MCF 10A (cell line): Measurements from ENCODE around the gene KCNMA1. TPM values are rescaled to one million over a fixed set of nuclear protein-coding genes. Genes with fewer than 3 reads are reported as not detected.
A peak's percentile ranks its signal among the peaks of the same experiment; 100 is the strongest.

ENCODE experiments used
- BruUV-seq: library from RNA; stranded (reverse); fragments of 400-500 nt; replicated peaks from 2 replicates; lab custom pipeline; 2021; lab: Mats Ljungman, UMichigan
- CTCF ChIA-PET: fragments of 300-600 bp; sonication (Branson Sonifier 250); formaldehyde crosslinking; extraction: SDS; loops from one replicate; lab custom pipeline; 2021; ENCODE audit warnings: antibody characterized with exemption, inconsistent platforms; lab: Yijun Ruan, JAX
- POLR2A ChIA-PET: fragments of 300-600, 350-650 bp; sonication (Branson Sonifier 250); formaldehyde crosslinking; extraction: SDS; loops from one replicate; lab custom pipeline; 2020; ENCODE audit warnings: antibody characterized with exemption, inconsistent platforms; lab: Yijun Ruan, JAX
- DNase-seq: peaks from one replicate; pipeline ENCODE4 v3.0.0-alpha.2; 2018; ENCODE audit not compliant: unreplicated experiment
- H3K27ac Mint-ChIP-seq: one replicate; pipeline ENCODE4 v1.8.0; 2022; ENCODE audit warnings: mild to moderate bottlenecking, low read depth, mixed read lengths; ENCODE audit not compliant: unreplicated experiment
- H3K27me3 Mint-ChIP-seq: one replicate; pipeline ENCODE4 v1.8.0; 2022; ENCODE audit warnings: mixed read lengths; ENCODE audit not compliant: insufficient read depth, unreplicated experiment
- H3K36me3 Mint-ChIP-seq: one replicate; pipeline ENCODE4 v1.8.0; 2022; ENCODE audit warnings: mild to moderate bottlenecking, moderate library complexity, mixed read lengths; ENCODE audit not compliant: insufficient read depth, unreplicated experiment
- H3K4me1 Mint-ChIP-seq: one replicate; pipeline ENCODE4 v1.8.0; 2022; ENCODE audit warnings: mixed read lengths; ENCODE audit not compliant: insufficient read depth, unreplicated experiment
- H3K4me3 Mint-ChIP-seq: one replicate; pipeline ENCODE4 v1.8.0; 2022; ENCODE audit warnings: mild to moderate bottlenecking, moderate library complexity, mixed read lengths; ENCODE audit not compliant: unreplicated experiment
- H3K9me3 Mint-ChIP-seq: one replicate; pipeline ENCODE4 v1.8.0; 2022; ENCODE audit warnings: mixed read lengths; ENCODE audit not compliant: unreplicated experiment
- CTCF ChIP-seq: fragments of 200-600 bp; IDR thresholded peaks from one replicate; pipeline ENCODE4 v1.8.0; 2022; ENCODE audit warnings: antibody characterized with exemption, mild to moderate bottlenecking; ENCODE audit not compliant: unreplicated experiment
- intact Hi-C: fragments of 100-400 bp; cut with micrococcal nuclease; formaldehyde crosslinking; loops from 2 replicates; pipeline ENCODE4 v1.14.1; 2022
- total RNA-seq: library from RNA; stranded (reverse); gene quantifications from 2 replicates; pipeline ENCODE4 v1.2.3, GENCODE V29; 2022

Gene KCNMA1
- total RNA-seq, 1 experiment from 2014 or later, result 7.5 TPM

- ChIA-PET CTCF (interaction anchor here (0.7 to 1.4 kb wide), 2 partner anchors 35 to 421 kb away, joined by 3 read pairs; no protein-coding TSS in a partner anchor), POLR2A (no interaction called here)
- no peak for DNase-seq
- Mint-ChIP-seq H3K9me3 (no peaks in the 10 kb centered on the region), H3K4me3 (no peak overlapping the region), H3K4me1 (peaks cover 39% of the 10 kb centered on the region), H3K27ac (no peak overlapping the region), H3K27me3 (no peaks in the 10 kb centered on the region), H3K36me3 (peaks cover 13% of the 10 kb centered on the region)
- TF ChIP-seq CTCF, result no peak
- intact Hi-C loops, result loop anchor here (5.0 kb wide), 1 partner anchor 197 kb away; no protein-coding TSS in a partner anchor
- BruUV-seq, result no TSS peak
These were observed 48.7 kb downstream of the KCNMA1 start for GRCh38 chr10:77588886-77589285.

GRCh38 chr10:77587416-77587790 is 50.2 kb downstream of the KCNMA1 start:
- CTCF ChIA-PET, result interaction anchor here (0.6 to 1.3 kb wide), 6 partner anchors 16 to 336 kb away, joined by 3 to 8 read pairs (median 3); no protein-coding TSS in a partner anchor
- POLR2A ChIA-PET, result interaction anchor here (0.6 to 0.8 kb wide), 2 partner anchors 50 to 197 kb away, joined by 3 read pairs; no protein-coding TSS in a partner anchor
- no peak for DNase-seq
- Mint-ChIP-seq H3K4me1 (peaks cover 35% of the 10 kb centered on the region), H3K4me3 (no peak overlapping the region), H3K36me3 (peaks cover 13% of the 10 kb centered on the region), H3K9me3 (no peaks in the 10 kb centered on the region), H3K27ac (peak overlapping the region; percentile 83), H3K27me3 (no peaks in the 10 kb centered on the region)
- no TSS peak for BruUV-seq
- intact Hi-C loops, result loop anchor here (5.0 kb wide), 1 partner anchor 195 kb away; no protein-coding TSS in a partner anchor
- no peak for TF ChIP-seq CTCF

- peak; percentile 92 for DNase-seq
- POLR2A ChIA-PET, result interaction anchor here (0.6 to 0.8 kb wide), 2 partner anchors 49 to 196 kb away, joined by 3 read pairs; no protein-coding TSS in a partner anchor
These were observed 50.7 kb downstream of the KCNMA1 start for GRCh38 chr10:77586719-77587415.

More at GRCh38 chr10:77586719-77587415, 50.7 kb downstream of the KCNMA1 start:
- intact Hi-C loops, result loop anchor here (5.0 kb wide), 1 partner anchor 195 kb away; no protein-coding TSS in a partner anchor
- CTCF ChIA-PET, result interaction anchor here (0.6 to 1.4 kb wide), 10 partner anchors 16 to 336 kb away, joined by 3 to 8 read pairs (median 3); no protein-coding TSS in a partner anchor
- Mint-ChIP-seq H3K9me3 (no peaks in the 10 kb centered on the region), H3K4me3 (no peak overlapping the region), H3K27ac (peak overlapping the region; percentile 83), H3K27me3 (no peaks in the 10 kb centered on the region), H3K36me3 (peaks cover 13% of the 10 kb centered on the region), H3K4me1 (peaks cover 30% of the 10 kb centered on the region)
- TF ChIP-seq CTCF, result no peak
- BruUV-seq, result TSS peak; percentile 58
